GM13977 (cell line): Measurements from ENCODE around the gene SURF1.
"Not testable (repeated sequence)": the region's sequence is repeated elsewhere in the genome, so short reads cannot be mapped to it uniquely, and the experiment has no call there.

Experiments used
- DNase-seq: peaks from one replicate; pipeline ENCODE4 v3.0.0; 2012; ENCODE audit warnings: low spot score
- in situ Hi-C: fragments of 300-500 bp; cut with MboI; formaldehyde crosslinking; loops from one replicate; pipeline ENCODE4 v1.12.0; 2022; ENCODE audit warnings: low sequenced_read_pairs, low pct_unique_long_range_greater_than_20kb, mixed read lengths, inconsistent platforms; ENCODE audit not compliant: unreplicated experiment
- TF ChIP-seq, protein P1 (sequence below): IDR thresholded peaks from 2 replicates; pipeline ENCODE4 v1.5.1; 2012; ENCODE audit warnings: mild to moderate bottlenecking, control low read depth; ENCODE audit not compliant: insufficient read depth; ENCODE audit errors: extremely low read depth, missing control alignments

SURF1 gene

DNA sequence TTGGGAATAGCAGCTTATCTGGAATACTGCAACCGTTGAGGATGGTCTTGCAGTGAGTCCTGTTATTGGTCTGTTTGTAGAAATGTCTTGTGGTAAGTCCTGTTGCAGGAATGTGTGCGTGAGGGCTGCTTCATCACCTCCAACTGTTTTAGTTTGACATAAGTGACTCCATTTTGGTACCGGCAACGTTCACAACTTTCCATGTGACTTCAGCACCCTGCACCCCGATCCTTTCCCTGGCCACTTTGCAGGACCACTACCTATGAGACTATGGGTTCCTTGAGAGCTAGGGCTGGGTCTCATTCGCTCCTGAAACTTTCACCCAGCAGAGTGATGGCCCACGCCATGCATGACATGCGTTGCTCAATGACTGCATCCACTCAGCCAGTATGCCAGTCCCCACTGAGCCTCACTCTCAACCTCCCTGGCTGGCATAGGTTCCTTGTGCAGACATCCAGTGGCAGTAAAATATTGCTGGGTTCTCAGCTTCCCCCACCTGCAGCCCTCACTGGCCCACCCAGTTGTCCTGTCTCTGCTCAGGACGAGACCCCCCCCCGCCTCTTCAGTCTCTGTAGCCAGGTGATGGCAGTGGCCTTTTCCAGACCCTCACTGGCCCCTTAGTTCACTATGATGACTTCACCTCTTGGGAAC is 28.3 kb downstream of the SURF1 start:
- no peak for DNase-seq
- in situ Hi-C loops, result no loop called here
- TF ChIP-seq, protein P1, sequence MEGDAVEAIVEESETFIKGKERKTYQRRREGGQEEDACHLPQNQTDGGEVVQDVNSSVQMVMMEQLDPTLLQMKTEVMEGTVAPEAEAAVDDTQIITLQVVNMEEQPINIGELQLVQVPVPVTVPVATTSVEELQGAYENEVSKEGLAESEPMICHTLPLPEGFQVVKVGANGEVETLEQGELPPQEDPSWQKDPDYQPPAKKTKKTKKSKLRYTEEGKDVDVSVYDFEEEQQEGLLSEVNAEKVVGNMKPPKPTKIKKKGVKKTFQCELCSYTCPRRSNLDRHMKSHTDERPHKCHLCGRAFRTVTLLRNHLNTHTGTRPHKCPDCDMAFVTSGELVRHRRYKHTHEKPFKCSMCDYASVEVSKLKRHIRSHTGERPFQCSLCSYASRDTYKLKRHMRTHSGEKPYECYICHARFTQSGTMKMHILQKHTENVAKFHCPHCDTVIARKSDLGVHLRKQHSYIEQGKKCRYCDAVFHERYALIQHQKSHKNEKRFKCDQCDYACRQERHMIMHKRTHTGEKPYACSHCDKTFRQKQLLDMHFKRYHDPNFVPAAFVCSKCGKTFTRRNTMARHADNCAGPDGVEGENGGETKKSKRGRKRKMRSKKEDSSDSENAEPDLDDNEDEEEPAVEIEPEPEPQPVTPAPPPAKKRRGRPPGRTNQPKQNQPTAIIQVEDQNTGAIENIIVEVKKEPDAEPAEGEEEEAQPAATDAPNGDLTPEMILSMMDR, result no peak

DNA sequence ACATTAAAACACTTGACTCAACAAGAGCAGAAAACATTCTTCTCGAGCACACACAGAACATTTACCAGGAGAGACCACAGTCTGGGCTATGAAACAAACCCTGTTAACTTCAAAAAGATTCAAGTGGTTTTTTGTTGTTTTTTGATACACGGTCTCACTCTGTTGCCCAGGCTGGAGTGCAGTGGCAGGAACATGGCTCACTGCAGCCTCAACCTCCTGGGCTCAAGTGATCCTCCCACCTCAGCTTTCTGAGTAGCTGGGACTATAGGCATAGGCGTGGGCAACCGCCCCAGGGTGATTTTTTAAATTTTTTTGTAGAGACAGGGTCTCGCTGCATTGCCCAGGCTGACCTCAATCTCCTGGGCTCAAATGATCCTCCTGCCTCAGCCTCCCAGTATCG is 29.3 kb downstream of the SURF1 start:
- in situ Hi-C loops, DNase-seq: not testable (repeated sequence)

DNA sequence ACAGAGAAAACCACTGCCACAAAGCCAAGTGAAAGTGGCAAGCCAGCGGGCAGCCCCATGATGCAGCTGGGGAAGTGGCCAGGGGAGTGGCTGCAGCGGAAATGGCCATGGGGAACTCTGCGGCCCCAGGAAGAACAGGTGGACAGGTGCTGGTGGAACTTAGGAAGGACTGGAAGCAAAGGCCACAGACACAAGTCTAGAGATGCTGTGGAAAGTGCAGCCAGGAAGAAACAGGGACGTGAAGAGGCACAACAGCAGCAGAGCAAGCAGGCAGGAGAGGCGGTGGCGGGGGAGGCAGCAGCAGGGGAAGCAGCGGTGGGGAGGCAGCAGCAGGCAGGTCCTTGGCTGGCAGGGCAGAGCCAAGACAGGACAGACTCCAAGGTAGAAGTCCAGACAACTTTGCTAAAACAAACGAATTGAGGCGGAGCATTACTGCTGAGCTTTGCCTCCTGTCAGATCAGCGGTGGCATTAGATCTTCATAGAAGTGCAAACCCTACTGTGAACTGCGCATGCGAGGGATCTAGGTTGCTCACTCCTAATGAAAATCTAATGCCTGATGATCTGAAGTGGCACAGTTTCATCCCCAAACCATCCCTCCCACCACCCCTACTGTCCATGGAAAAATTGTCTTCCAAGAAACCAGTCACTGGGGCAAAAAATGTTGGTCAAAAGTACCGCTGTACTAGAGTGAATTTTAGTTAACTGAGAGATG is 32.1 kb downstream of the SURF1 start:
- TF ChIP-seq, protein P1, result no peak
- DNase-seq, result no peak
- in situ Hi-C loops, result no loop called here

DNA sequence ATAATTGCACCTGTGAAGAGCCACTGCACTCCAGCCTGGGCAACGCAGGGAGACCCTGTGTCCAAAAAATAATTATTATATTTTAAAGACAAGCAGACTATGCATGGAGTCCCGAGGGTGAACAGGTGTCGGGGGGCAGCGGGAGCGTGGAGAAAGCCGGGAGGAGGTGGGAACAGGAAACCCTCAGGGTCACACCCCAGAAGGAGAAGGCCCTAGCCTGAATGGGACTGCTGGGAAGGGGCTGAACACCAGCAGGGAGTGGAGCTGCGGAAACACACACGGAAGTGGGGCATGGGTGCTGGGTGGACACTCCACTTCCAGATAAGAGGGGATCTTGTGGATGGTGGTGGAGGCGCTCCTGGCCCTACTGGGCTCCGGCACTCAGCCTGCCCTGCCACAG is 33.1 kb downstream of the SURF1 start:
- TF ChIP-seq, protein P1, result no peak
- no peak for DNase-seq
- in situ Hi-C loops, result no loop called here

DNA sequence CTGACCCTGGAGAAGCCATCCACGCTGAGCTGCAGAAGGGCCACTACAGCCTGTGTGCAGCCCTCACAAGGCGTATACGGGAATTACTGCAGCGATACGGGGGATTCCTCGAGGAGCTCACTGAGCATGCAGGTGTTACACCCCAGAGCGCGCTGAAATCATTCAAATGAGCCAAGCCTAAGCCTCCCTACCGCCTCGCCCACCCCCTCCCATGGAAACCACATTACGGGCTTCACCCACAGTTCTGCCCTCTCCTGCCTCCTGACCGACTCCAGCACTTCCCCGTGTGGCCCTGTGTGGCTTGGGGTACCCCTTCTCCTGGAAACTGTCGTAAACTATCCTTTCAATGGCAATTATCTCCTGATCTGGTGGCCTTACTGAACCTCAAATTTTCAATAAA is 33.6 kb downstream of the SURF1 start:
- in situ Hi-C loops, result no loop called here
- no peak for DNase-seq
- TF ChIP-seq, protein P1, result no peak

DNA sequence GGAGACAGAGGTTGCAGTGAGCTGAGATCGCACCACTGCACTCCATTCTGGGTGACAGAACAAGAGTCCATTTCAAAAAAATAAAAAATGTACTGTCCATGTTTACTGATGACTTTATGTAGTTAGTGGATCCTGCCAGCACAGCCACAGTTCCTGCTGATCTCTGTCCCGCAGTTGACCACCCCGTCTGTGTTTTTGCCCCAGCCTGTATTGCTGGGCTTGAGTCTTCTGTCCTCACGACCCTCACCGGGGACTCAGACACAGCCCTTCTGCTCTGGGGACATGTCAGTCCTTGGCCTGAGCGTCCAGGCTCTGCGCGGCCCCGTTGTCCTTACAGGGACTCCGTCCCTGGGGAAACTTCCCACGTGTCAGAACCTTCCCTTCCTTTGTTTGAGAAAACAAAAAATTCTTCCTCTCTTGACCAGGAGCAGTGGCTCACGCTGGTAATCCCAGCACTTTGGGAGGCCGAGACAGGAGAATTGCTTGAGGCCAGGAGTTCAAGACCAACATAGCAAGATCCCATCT is 34.8 kb downstream of the SURF1 start:
- in situ Hi-C loops, result no loop called here
- DNase-seq, result no peak

More for the DNA sequence above, 34.8 kb downstream of the SURF1 start:
- TF ChIP-seq, protein P1, result no peak
